HUES6 (cell line): ENCODE measurements around the gene PRR35.
A peak's percentile ranks its signal among the peaks of the same experiment; 100 is the strongest.

Experiments
- H3K27ac ChIP-seq: 2 replicates; pipeline ENCODE4 v1.7.0; 2013; ENCODE audit warnings: low read depth, mild to moderate bottlenecking, low read length, inconsistent platforms
- H3K27me3 ChIP-seq: 2 replicates; pipeline ENCODE4 v1.6.1; 2013; ENCODE audit warnings: low read length; ENCODE audit not compliant: control insufficient read depth, insufficient read depth
- H3K36me3 ChIP-seq: 2 replicates; pipeline ENCODE4 v1.6.1; 2013; ENCODE audit warnings: low read length; ENCODE audit not compliant: control insufficient read depth, insufficient read depth
- H3K4me1 ChIP-seq: 2 replicates; pipeline ENCODE4 v1.6.1; 2013; ENCODE audit warnings: low read length; ENCODE audit not compliant: control insufficient read depth, insufficient read depth
- H3K4me3 ChIP-seq: 2 replicates; pipeline ENCODE4 v1.5.1; 2013; ENCODE audit warnings: low read depth, low read length
- H3K9ac ChIP-seq: one replicate; pipeline ENCODE4 v1.6.1; 2013; ENCODE audit warnings: mild to moderate bottlenecking, low read length
- H3K9me3 ChIP-seq: 2 replicates; pipeline ENCODE4 v1.6.1; 2013; ENCODE audit warnings: low read depth, low read length; ENCODE audit not compliant: control insufficient read depth, insufficient read depth

PRR35 gene

GRCh38 chr16:560204-560700, at the start of gene PRR35:
TSS of gene PRR35 (plus strand) at chr16:560394. CDS start at chr16:563295, 2,901 bp downstream.
- no peak within 1 kb of the TSS for H3K9ac ChIP-seq
- H3K27me3 ChIP-seq: peaks cover 52% of the 10 kb centered on the region
- peaks cover 7% of the 10 kb centered on the region for H3K4me1 ChIP-seq
- H3K27ac ChIP-seq: no peak within 1 kb of the TSS
- H3K36me3 ChIP-seq: no peaks in the 10 kb centered on the region
- H3K9me3 ChIP-seq: no peaks in the 10 kb centered on the region
- peak within 1 kb of the TSS; percentile 49 for H3K4me3 ChIP-seq

DNA sequence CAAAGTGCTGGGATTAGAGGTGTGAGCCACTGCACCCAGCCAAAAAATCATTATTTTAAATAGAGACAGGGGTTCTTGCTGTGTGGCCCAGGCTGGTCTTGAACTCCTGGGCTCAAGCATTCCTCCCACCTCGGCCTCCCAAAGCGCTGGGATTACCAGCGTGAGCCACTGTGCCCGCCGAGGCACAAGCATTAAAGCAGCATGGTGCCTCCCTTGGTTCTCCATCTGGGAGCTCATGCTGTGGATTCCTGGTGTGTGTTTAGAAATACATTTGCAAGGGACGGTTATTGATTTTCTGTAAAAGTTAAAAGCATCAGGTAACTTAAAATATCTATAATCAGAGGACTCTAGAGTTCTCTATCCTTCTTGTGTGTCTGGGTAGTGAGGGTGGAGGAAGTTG, 47.4 kb upstream of the PRR35 start:
- Histone ChIP-seq H3K9ac (no peak overlapping the region), H3K27ac (no peak overlapping the region), H3K9me3 (no peaks in the 10 kb centered on the region), H3K4me3 (no peak overlapping the region), H3K36me3 (peaks cover 18% of the 10 kb centered on the region), H3K27me3 (no peaks in the 10 kb centered on the region), H3K4me1 (no peaks in the 10 kb centered on the region)

DNA sequence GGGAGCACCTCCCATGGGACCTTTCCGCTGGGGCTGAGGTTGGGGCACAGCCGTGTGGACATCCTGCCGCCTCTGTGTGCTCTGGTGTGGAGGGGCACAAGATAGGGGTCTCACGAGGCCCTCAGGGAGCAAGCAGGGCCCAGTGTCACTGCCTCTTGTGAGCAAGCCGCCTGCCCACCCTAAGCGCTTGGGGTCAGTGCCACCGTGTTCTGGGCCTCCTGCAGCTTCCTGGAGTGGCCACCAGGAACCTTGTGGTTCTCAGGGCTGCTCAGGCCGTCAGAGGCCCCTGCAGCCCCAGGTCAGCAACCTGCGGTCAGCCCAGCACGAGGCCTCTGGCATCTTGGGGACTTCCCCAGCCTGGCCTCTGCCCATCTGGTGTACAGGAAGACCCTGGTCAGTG, 46.2 kb upstream of the PRR35 start:
- Histone ChIP-seq H3K27me3 (no peaks in the 10 kb centered on the region), H3K4me1 (no peaks in the 10 kb centered on the region), H3K36me3 (peaks cover 20% of the 10 kb centered on the region), H3K9me3 (no peaks in the 10 kb centered on the region), H3K4me3 (no peak overlapping the region), H3K9ac (no peak overlapping the region), H3K27ac (no peak overlapping the region)

GRCh38 chr16:515175-515938, 44.8 kb upstream of the PRR35 start:
- Histone ChIP-seq H3K9me3 (no peaks in the 10 kb centered on the region), H3K4me1 (no peaks in the 10 kb centered on the region), H3K27me3 (no peaks in the 10 kb centered on the region), H3K36me3 (peaks cover 29% of the 10 kb centered on the region), H3K27ac (no peak overlapping the region), H3K9ac (no peak overlapping the region), H3K4me3 (no peak overlapping the region)

GRCh38 chr16:515939-516226, 44.3 kb upstream of the PRR35 start:
- H3K4me1 ChIP-seq: no peaks in the 10 kb centered on the region
- no peaks in the 10 kb centered on the region for H3K9me3 ChIP-seq
- H3K9ac ChIP-seq: no peak overlapping the region
- H3K27me3 ChIP-seq: no peaks in the 10 kb centered on the region
- H3K27ac ChIP-seq: no peak overlapping the region
- H3K36me3 ChIP-seq: peaks cover 30% of the 10 kb centered on the region
- H3K4me3 ChIP-seq: no peak overlapping the region

DNA sequence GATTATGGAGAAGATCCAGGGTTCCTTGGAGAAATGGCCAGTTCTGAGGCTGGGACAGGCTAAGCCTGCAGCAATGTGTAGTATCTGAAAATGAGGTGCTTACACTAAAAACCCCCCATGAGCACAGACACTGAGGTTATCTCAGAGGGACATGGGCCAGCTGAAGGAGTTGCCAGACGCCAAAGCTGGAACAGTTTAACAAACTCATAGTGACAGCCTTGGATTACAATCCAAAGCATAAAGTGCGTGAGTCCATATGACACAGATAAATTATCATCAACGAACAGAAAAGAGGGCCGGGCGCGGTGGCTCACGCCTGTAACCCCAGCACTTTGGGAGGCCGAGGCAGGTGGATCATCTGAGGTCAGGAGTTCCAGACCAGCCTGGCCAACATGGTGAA, 43.9 kb upstream of the PRR35 start:
- H3K4me3 ChIP-seq: no peak overlapping the region
- no peaks in the 10 kb centered on the region for H3K9me3 ChIP-seq
- H3K36me3 ChIP-seq: peaks cover 31% of the 10 kb centered on the region
- H3K27ac ChIP-seq: no peak overlapping the region
- no peaks in the 10 kb centered on the region for H3K27me3 ChIP-seq
- no peak overlapping the region for H3K9ac ChIP-seq
- H3K4me1 ChIP-seq: no peaks in the 10 kb centered on the region

DNA sequence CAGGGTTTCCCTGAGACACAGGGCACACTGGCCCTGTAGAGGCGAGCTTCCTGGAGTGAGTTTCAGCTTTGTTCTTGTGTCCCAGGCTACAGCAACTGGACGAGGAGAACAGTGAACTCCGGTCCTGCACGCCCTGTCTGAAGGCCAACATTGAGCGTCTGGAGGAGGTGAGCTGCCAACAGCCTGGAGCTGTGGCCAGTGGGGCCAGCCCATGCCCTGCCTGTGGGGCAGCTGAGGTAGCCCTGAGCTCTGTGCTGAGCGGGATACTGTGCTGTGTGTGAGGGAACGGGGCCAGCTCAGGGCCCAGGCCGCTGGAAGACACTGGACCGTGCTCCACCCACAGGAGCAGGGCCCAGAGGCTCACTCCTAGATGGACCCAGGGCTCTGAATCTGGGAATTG, 41.3 kb upstream of the PRR35 start:
- no peak overlapping the region for H3K27ac ChIP-seq

GRCh38 chr16:519425-519824, 40.8 kb upstream of the PRR35 start:
- Histone ChIP-seq H3K36me3 (peaks cover 32% of the 10 kb centered on the region), H3K27ac (no peak overlapping the region), H3K9me3 (no peaks in the 10 kb centered on the region), H3K4me3 (no peak overlapping the region), H3K9ac (peak overlapping the region; percentile 15), H3K27me3 (no peaks in the 10 kb centered on the region), H3K4me1 (peaks cover 7% of the 10 kb centered on the region)

More for the DNA sequence above, 41.3 kb upstream of the PRR35 start:
- Histone ChIP-seq H3K9ac (no peak overlapping the region), H3K4me3 (no peak overlapping the region), H3K36me3 (peaks cover 32% of the 10 kb centered on the region), H3K9me3 (no peaks in the 10 kb centered on the region), H3K4me1 (peaks cover 7% of the 10 kb centered on the region), H3K27me3 (no peaks in the 10 kb centered on the region)

DNA sequence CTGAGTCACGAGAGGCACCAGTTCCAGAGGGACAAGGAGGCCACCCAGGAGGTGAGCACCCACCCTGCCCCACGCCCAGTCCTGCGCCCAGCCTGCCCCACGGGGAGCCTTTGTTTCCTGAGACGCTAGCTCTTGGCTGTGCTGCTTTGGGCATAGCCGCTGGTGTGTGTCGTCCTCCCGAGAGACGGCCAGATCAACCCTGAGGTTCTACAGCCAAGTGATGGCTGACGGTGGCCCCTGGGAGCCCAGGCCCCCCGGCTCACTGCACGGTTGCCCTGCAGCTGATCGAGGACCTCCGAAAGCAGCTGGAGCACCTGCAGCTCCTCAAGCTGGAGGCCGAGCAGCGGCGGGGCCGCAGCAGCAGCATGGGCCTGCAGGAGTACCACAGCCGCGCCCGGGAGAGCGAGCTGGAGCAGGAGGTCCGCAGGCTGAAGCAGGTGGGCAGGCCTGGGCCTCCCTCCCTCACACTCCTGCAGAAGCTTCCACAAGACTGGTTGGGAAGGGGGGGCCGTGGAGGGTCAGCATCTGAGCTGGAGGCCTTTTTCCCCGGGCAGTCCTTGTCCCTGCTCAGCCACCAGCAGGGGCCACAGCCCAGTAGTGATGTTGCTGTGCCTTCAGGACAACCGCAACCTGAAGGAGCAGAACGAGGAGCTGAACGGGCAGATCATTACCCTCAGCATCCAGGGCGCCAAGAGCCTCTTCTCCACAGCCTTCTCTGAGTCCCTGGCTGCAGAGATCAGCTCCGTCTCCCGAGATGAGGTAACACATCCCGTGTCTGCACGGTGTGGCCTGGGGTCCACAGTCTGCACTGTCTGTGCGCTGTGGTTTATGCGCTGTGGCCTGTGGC, 40.1 kb upstream of the PRR35 start:
- Histone ChIP-seq H3K9me3 (no peaks in the 10 kb centered on the region), H3K36me3 (peaks cover 28% of the 10 kb centered on the region), H3K4me3 (no peak overlapping the region), H3K4me1 (peaks cover 7% of the 10 kb centered on the region), H3K27ac (no peak overlapping the region), H3K27me3 (no peaks in the 10 kb centered on the region), H3K9ac (no peak overlapping the region)

DNA sequence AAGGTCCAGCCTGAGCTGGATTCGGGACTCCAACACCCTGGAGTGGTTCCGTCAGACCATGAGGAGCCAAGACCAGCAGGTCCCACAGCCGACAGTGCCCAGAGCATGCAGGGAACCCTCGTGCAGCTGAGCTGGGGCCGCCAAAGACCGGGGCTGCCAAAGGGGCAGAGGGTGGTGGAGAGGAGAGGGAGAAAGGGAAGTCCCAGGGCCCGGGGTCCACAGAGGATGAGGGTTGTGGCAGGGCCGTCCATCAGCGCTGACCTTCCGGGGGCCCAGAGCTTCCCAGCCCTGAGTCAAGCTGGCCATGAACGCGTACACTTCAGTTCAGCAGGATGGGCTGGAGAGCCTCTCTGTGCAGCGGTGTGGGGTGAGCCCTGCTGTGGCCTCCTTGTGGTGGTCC, 39.3 kb upstream of the PRR35 start:
- H3K36me3 ChIP-seq: peaks cover 20% of the 10 kb centered on the region
- H3K4me1 ChIP-seq: peaks cover 14% of the 10 kb centered on the region
- no peak overlapping the region for H3K4me3 ChIP-seq
- H3K9ac ChIP-seq: no peak overlapping the region
- H3K9me3 ChIP-seq: no peaks in the 10 kb centered on the region
- no peak overlapping the region for H3K27ac ChIP-seq
- no peaks in the 10 kb centered on the region for H3K27me3 ChIP-seq
